ENCODE results near the gene C20orf141.

The C20orf141 gene

DNA sequence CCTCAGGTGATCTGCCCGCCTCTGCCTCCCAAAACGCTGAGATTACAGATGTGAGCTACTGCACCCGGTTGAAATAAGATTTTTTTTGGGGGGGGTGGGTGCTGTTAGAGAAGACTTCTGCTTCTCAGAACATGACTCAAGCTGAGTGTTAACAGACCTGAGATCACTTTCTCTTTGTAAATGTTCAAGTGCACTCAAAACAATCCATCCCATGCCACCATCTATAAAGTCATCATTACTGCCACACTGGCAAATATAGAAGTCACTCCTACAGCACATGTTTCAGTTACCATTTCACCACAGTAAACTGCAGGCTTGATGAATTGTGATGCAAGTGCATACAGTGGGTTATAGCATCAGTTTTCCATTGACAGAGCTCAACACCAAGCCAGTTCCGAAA, 34.7 kb downstream of the C20orf141 start:
- no peaks in the 10 kb centered on the region for H3K4me1 ChIP-seq (ENCODE audit: control insufficient read depth, insufficient read depth, low read length)
- H3K27me3 ChIP-seq (ENCODE audit: control insufficient read depth, insufficient read depth, low read length), result no peaks in the 10 kb centered on the region
- no peaks in the 10 kb centered on the region for H3K9me3 ChIP-seq (ENCODE audit: control insufficient read depth, insufficient read depth, low read length)
- H3K36me3 ChIP-seq (ENCODE audit: control insufficient read depth, insufficient read depth, low read length), result no peaks in the 10 kb centered on the region
- H3K27ac ChIP-seq (ENCODE audit: low read length), result no peak overlapping the region
- no peak for DNase-seq (ENCODE audit: low read depth, low spot score)
- no CpG with 5 or more reads among the region's 4 CpGs for WGBS (ENCODE audit: insufficient coverage, insufficient read length)
- no peak overlapping the region for H3K4me3 ChIP-seq (ENCODE audit: low read length)

DNA sequence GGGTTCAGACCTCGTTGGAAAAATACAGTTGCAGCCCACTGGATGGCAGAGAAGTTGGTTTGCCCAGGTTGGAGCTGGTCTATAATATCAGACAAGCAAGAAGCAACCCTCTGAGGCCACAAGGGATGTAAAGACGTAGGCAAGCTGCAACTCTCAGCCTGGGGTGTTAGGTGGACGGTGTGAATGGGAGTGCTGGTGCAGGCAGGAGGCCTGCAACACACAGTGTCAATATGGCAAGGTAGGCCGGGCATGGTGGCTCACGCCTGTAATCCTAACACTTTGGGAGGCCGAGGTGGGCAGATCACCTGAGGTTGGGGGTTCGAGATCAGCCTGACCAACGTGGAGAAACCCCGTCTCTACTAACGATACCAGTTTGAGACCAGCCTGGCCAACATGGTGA, 36.3 kb downstream of the C20orf141 start:
- no CpG with 5 or more reads among the region's 10 CpGs for WGBS (ENCODE audit: insufficient coverage, insufficient read length)
- H3K9me3 ChIP-seq (ENCODE audit: control insufficient read depth, insufficient read depth, low read length), result no peaks in the 10 kb centered on the region
- H3K27me3 ChIP-seq (ENCODE audit: control insufficient read depth, insufficient read depth, low read length), result no peaks in the 10 kb centered on the region
- no peak overlapping the region for H3K27ac ChIP-seq (ENCODE audit: low read length)
- no peaks in the 10 kb centered on the region for H3K36me3 ChIP-seq (ENCODE audit: control insufficient read depth, insufficient read depth, low read length)
- H3K4me1 ChIP-seq (ENCODE audit: control insufficient read depth, insufficient read depth, low read length), result no peaks in the 10 kb centered on the region
- DNase-seq (ENCODE audit: low read depth, low spot score), result no peak
- no peak overlapping the region for H3K4me3 ChIP-seq (ENCODE audit: low read length)

DNA sequence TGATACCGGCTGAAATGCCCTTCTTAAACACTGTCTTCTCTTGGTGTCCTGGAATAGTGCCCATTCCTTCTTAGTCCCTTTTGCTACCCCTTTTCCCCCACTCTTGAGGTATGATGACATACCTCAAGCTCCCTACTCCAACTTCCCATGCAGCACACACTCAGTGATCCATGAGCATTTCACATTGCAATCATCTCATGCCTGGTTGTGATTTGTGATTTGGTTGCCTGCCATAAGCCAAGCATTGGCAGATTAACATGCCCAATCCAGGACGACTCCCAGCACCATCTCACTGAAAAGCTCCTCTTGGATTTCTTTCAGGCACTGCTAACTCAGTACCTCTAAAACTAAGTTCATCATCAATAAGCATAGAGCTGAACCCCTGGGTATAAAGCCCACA, 43.8 kb downstream of the C20orf141 start:
- Histone ChIP-seq H3K4me1 (ENCODE audit: control insufficient read depth, insufficient read depth, low read length) (no peaks in the 10 kb centered on the region), H3K4me3 (ENCODE audit: low read length) (no peak overlapping the region), H3K36me3 (ENCODE audit: control insufficient read depth, insufficient read depth, low read length) (no peaks in the 10 kb centered on the region), H3K9me3 (ENCODE audit: control insufficient read depth, insufficient read depth, low read length) (no peaks in the 10 kb centered on the region), H3K27ac (ENCODE audit: low read length) (no peak overlapping the region), H3K27me3 (ENCODE audit: control insufficient read depth, insufficient read depth, low read length) (no peaks in the 10 kb centered on the region)
- no peak for DNase-seq (ENCODE audit: low read depth, low spot score)
- WGBS (ENCODE audit: insufficient coverage, insufficient read length), result no CpG with 5 or more reads among the region's 2 CpGs

DNA sequence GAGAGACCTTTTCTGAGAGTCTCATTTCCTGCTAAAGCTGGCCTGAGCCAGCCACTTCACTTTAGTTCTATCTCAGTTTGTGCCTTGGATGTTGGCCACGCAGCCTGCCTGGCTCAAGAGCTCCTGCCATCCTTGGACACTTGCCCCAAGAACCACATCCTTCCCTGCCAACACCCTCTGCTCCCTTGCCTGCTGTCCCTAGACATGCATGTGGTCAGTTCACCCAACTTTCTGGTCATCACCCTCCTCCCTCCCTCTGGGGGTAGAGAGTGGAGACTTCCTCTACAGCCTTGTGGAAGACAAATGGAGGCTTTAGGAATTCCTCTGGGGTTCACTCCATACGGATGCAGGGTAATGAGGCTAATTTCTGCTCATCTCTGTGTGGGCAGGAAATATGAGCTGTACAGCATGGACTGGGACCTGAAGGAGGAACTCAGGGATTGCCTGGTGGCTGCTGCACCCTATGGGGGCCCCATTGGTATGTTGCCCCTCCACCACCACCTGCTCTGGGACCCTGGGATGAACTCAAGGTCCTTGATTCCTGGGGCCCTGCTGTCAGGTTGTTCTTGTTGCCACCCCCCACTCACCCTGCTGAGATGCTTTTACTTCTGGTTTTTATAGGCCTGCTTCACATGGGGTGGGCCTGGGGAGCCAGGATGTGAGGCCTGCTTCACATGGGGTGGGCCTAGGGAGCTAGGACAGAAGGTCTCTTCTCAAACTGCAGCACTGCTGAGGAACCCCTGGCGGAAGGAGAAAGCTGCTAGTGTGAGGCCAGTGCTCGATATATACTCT, 44.7 kb downstream of the C20orf141 start:
- Histone ChIP-seq H3K27ac (ENCODE audit: low read length) (no peak overlapping the region), H3K27me3 (ENCODE audit: control insufficient read depth, insufficient read depth, low read length) (no peaks in the 10 kb centered on the region), H3K36me3 (ENCODE audit: control insufficient read depth, insufficient read depth, low read length) (0 out of 2 replicates have a peak, but pooled peaks cover 2% of the 10 kb centered on the region), H3K4me1 (ENCODE audit: control insufficient read depth, insufficient read depth, low read length) (no peaks in the 10 kb centered on the region), H3K9me3 (ENCODE audit: control insufficient read depth, insufficient read depth, low read length) (no peaks in the 10 kb centered on the region), H3K4me3 (ENCODE audit: low read length) (no peak overlapping the region)
- no CpG with 5 or more reads among the region's 4 CpGs for WGBS (ENCODE audit: insufficient coverage, insufficient read length)
- DNase-seq (ENCODE audit: low read depth, low spot score), result no peak

DNA sequence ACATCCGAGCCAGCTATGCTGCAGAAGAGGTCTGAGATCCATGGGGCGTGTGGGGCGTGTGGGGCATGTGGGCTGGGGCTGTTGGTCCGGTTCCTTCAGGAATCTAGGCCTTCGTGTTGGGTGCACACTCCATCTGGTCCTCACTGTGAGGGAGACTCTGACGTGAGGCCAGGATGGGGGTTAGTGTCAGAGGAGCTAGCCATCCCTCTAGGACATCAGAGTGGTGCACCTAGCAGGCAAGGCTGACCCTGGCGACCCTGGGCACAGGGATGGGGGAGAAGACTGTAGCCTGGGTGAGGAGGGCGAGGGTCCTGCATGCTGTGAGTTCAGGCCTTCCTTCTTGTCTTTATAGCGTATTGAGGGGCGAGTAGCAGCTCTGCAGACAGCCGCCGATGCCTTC, 49.8 kb downstream of the C20orf141 start:
- Histone ChIP-seq H3K27ac (ENCODE audit: low read length) (no peak overlapping the region), H3K4me1 (ENCODE audit: control insufficient read depth, insufficient read depth, low read length) (no peaks in the 10 kb centered on the region), H3K27me3 (ENCODE audit: control insufficient read depth, insufficient read depth, low read length) (no peaks in the 10 kb centered on the region), H3K36me3 (ENCODE audit: control insufficient read depth, insufficient read depth, low read length) (0 out of 2 replicates have a peak, but pooled peaks cover 2% of the 10 kb centered on the region), H3K4me3 (ENCODE audit: low read length) (no peak overlapping the region), H3K9me3 (ENCODE audit: control insufficient read depth, insufficient read depth, low read length) (no peaks in the 10 kb centered on the region)
- no peak for DNase-seq (ENCODE audit: low read depth, low spot score)
- no CpG with 5 or more reads among the region's 12 CpGs for WGBS (ENCODE audit: insufficient coverage, insufficient read length)

DNA sequence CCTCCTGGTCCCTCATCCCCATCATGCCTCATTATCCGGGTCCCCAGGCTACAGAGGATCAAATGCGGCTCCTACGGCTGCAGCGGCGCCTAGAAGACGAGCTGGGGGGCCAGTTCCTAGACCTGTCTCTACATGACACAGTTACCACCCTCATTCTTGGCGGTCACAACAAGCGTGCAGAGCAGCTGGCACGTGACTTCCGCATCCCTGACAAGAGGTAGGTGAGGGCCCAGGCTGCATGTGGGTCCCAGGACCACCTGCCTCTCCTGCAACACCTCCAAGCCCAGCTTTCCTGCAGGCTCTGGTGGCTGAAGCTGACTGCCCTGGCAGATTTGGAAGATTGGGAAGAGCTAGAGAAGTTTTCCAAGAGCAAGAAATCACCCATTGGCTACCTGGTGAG, 50.3 kb downstream of the C20orf141 start:
- Histone ChIP-seq H3K27me3 (ENCODE audit: control insufficient read depth, insufficient read depth, low read length) (no peaks in the 10 kb centered on the region), H3K9me3 (ENCODE audit: control insufficient read depth, insufficient read depth, low read length) (no peaks in the 10 kb centered on the region), H3K36me3 (ENCODE audit: control insufficient read depth, insufficient read depth, low read length) (0 out of 2 replicates have a peak, but pooled peaks cover 2% of the 10 kb centered on the region), H3K4me1 (ENCODE audit: control insufficient read depth, insufficient read depth, low read length) (no peaks in the 10 kb centered on the region), H3K4me3 (ENCODE audit: low read length) (no peak overlapping the region), H3K27ac (ENCODE audit: low read length) (no peak overlapping the region)
- no peak for DNase-seq (ENCODE audit: low read depth, low spot score)
- no CpG with 5 or more reads among the region's 10 CpGs for WGBS (ENCODE audit: insufficient coverage, insufficient read length)

Measured in iPS DF 6.9 (cell line).